Stomach (tissue), 4 donors: ENCODE results near the gene WEE1.

Source experiments
- CTCF ChIP-seq, 7 experiments: fragments of 450-650 bp in 4 of 7; fragments of 200-600 bp in 3 of 7; sonication (generic) in 3 of 7; IDR thresholded peaks; one replicate each; pipeline ENCODE4 v1.5.1; 2016 to 2019; ENCODE audit warnings: antibody characterized with exemption in 7 of 7, control low read depth in 2 of 7, mild to moderate bottlenecking in 1 of 7
- EP300 ChIP-seq: sonication (generic); formaldehyde crosslinking; IDR thresholded peaks from one replicate; pipeline ENCODE4 v1.6.1; 2017; ENCODE audit warnings: antibody characterized with exemption
- POLR2A ChIP-seq, 4 donors: fragments of 450-650 bp; IDR thresholded peaks; one replicate each; pipeline ENCODE4 v1.6.1; 2016; ENCODE audit warnings: antibody characterized with exemption in 4 of 4, control low read depth in 2 of 4, mild to moderate bottlenecking in 1 of 4, moderate library complexity in 1 of 4
- POLR2AphosphoS5 ChIP-seq, 3 donors: sonication (generic); formaldehyde crosslinking; IDR thresholded peaks; one replicate each; pipeline ENCODE4 v1.6.1; 2016; ENCODE audit warnings: antibody characterized with exemption in 3 of 3

GRCh38 chr11:9600166-9600565, 26.7 kb downstream of the WEE1 start:
- no peak for TF ChIP-seq CTCF (IDR thresholded peaks at IDR 0.05)
- TF ChIP-seq POLR2A (IDR thresholded peaks at IDR 0.05) = no peak
- TF ChIP-seq POLR2AphosphoS5 (IDR thresholded peaks at IDR 0.05) = no peak
- no peak for TF ChIP-seq EP300
